SJCRH30 (cell line): ENCODE results near the gene TIMM44. TPM values are rescaled to one million over a fixed set of nuclear protein-coding genes. Genes with fewer than 3 reads are reported as not detected.

Experiments
- DNase-seq, 2 experiments: peaks; one replicate each; pipeline ENCODE4 v3.0.0-alpha.2; 2015 to 2020
- H3K27ac ChIP-seq: fragments of 250-450 bp; sonication (Bioruptor Pico); 2 replicates; pipeline ENCODE4 v1.5.1; 2020; ENCODE audit warnings: mild to moderate bottlenecking, moderate library complexity
- H3K27me3 ChIP-seq: fragments of 250-450 bp; sonication (Bioruptor Pico); 2 replicates; pipeline ENCODE4 v1.5.1; 2020; ENCODE audit warnings: mild to moderate bottlenecking, moderate library complexity
- H3K36me3 ChIP-seq: fragments of 250-450 bp; sonication (Bioruptor Pico); 2 replicates; pipeline ENCODE4 v1.5.1; 2020; ENCODE audit warnings: mild to moderate bottlenecking, moderate library complexity
- H3K4me1 ChIP-seq: fragments of 250-450 bp; sonication (Bioruptor Pico); 2 replicates; pipeline ENCODE4 v1.5.1; 2020; ENCODE audit warnings: mild to moderate bottlenecking, moderate library complexity
- H3K4me3 ChIP-seq: fragments of 250-450 bp; sonication (Bioruptor Pico); 2 replicates; pipeline ENCODE4 v1.5.1; 2020; ENCODE audit warnings: mild to moderate bottlenecking, moderate library complexity
- H3K9me3 ChIP-seq: fragments of 250-450 bp; sonication (Bioruptor Pico); replicated peaks from 2 replicates; pipeline ENCODE4 v1.5.1; 2020; ENCODE audit warnings: mild to moderate bottlenecking, moderate library complexity
- total RNA-seq: library from RNA; depleted of rRNA; stranded (reverse); fragments of >200 nt; shearing (Covaris generic); gene quantifications from 2 replicates; pipeline ENCODE4 v1.2.3, GENCODE V29; 2014

TIMM44 gene
- total RNA-seq, 1 experiment from 2014 or later: 55.2 TPM

DNA sequence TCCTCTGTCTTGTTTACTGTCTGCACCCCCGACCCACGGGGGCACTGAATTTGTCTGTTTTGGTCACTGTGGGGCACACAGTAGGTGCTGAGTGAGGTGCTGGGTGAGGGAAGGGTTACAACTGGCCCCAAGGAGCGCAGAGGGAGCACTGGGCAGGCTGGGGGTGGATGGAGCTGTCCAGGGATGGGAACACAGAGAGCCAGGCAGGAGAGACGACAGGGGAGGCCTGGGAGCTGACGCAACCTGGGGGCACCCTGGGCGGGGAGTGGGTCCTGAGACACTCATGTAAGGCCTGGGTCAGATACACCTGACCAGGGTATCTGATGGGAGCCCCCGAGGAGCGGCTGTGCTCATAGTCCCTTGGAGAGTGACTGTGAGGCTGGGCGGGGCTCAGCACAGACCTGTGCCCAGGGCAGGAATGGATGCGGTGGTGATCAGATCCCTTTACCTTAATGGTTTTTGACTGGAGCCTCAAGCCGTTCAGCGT is 37.2 kb upstream of the TIMM44 start:
- peaks cover 28% of the 10 kb centered on the region for H3K36me3 ChIP-seq
- H3K27me3 ChIP-seq: no peaks in the 10 kb centered on the region
- H3K4me3 ChIP-seq: no peak overlapping the region
- H3K9me3 ChIP-seq: no peaks in the 10 kb centered on the region
- H3K27ac ChIP-seq: no peak overlapping the region
- no peaks in the 10 kb centered on the region for H3K4me1 ChIP-seq
- DNase-seq: no peak

DNA sequence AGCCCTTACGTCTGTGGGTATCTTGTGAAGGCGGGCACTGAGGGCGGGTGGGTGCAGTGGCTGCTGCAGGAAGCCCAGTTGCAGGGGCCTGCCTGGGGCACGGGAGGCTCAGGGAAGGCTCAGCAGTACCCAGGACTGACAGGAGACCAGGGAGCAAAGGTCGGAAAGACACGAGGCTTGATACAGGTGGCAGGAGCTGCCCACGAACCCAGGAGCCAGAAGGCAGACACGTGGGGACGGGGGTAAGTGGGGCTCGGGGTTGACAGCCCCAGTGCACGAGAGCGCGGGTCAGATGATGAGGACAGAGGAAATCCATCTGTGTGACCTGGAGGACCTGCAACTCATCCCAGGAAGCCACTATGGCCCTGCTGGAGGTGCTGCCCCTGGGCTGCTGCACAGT is 36.7 kb upstream of the TIMM44 start:
- no peaks in the 10 kb centered on the region for H3K4me1 ChIP-seq
- no peak for DNase-seq
- no peaks in the 10 kb centered on the region for H3K9me3 ChIP-seq
- H3K36me3 ChIP-seq: peaks cover 29% of the 10 kb centered on the region
- no peak overlapping the region for H3K4me3 ChIP-seq
- H3K27me3 ChIP-seq: no peaks in the 10 kb centered on the region
- H3K27ac ChIP-seq: no peak overlapping the region

DNA sequence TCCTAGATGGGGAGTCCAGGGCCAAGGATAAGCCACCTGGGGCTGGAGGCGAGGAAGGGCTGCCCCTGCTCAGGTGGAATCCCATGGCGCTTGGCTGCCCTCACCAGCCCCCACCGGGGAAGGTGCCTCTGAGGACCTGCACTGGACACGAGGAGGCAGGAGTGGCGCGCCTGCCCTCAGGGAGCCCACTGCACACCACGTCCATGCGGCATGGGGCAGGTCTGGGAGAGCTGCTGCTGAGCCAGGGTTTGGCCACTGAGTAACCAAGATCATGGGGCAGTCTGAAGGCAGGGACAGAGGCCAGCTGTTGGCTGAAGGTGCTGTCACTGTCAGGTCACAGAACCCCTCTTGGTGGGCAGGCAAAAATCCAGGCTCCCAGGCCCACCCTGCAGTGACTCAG is 36.1 kb upstream of the TIMM44 start:
- no peak for DNase-seq
- no peak overlapping the region for H3K27ac ChIP-seq
- H3K36me3 ChIP-seq: peaks cover 30% of the 10 kb centered on the region

DNA sequence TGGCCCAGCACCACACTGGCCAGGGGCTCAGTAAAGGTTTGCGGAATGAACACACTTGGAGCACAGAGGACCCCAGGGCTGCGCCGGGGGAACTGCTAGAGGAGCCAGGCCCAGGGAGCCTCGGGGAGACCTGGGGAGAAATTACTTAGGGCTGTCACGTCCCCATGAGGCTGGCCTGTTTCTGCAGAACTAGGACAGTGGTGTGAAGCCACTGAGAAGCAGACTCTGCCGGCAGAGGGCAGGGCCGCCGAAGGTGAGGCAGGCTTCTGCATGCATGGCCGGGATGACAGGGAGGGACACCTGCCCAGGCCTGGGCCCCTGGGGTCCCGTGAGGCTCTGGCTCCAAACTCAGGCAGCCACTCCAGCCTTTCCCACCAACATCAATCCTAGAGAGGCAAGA is 35.5 kb upstream of the TIMM44 start:
- no peaks in the 10 kb centered on the region for H3K9me3 ChIP-seq
- H3K4me3 ChIP-seq: no peak overlapping the region
- peaks cover 34% of the 10 kb centered on the region for H3K36me3 ChIP-seq
- H3K27me3 ChIP-seq: no peaks in the 10 kb centered on the region
- H3K4me1 ChIP-seq: no peaks in the 10 kb centered on the region
- H3K27ac ChIP-seq: no peak overlapping the region
- no peak for DNase-seq

More for the DNA sequence above, 36.1 kb upstream of the TIMM44 start:
- no peaks in the 10 kb centered on the region for H3K9me3 ChIP-seq
- no peak overlapping the region for H3K4me3 ChIP-seq
- no peaks in the 10 kb centered on the region for H3K4me1 ChIP-seq
- H3K27me3 ChIP-seq: no peaks in the 10 kb centered on the region

DNA sequence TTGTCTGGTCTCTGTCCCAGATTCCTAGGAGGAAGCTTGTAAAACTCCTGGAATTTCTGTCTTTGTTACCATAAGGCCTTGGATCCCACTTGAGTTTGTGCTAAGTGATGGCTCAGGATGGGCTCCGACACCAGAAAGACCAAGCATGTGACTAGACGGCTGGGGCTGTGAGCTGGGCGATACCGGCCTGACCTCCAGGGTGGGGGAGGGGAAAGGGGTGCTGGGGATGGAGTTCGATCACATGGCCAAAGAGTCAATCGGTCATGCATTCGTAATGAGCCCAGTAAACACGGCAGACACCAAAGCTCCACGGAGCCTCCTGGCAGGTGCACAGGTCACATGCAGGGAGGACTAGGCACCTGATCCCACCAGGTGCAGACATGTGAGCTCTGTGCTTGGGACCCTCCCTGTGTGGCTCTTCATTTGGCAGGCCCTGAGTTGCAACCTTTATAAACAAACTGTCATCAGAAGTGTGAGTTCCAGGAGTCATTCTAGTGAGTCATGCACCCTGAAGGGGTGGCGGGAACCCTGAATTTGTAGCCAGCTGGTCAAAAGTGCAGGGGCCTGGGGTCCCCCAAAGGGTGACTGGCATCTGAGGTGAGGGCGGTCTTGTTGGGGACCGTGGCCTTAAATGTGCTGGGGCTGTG is 34.8 kb upstream of the TIMM44 start:
- no peak for DNase-seq
- H3K4me1 ChIP-seq: no peaks in the 10 kb centered on the region
- H3K27ac ChIP-seq: no peak overlapping the region
- H3K36me3 ChIP-seq: peaks cover 41% of the 10 kb centered on the region
- H3K4me3 ChIP-seq: no peak overlapping the region
- H3K9me3 ChIP-seq: no peaks in the 10 kb centered on the region
- H3K27me3 ChIP-seq: no peaks in the 10 kb centered on the region

DNA sequence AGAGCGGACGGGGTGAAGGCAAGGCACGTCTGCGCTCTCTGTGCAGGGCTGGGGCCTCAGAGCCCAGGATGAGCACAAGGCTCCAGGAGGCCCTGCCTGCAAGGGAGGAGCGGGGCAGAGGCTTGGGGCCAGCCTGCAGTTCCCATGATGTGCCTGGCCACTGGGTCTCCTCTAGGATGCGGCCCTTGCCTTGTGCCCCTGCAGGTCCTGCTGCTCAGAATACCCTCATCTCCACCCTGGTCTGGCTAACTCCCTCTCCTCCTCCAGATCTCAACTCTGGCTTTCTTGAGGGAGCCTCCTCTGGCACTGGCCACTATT is 34.2 kb upstream of the TIMM44 start:
- no peaks in the 10 kb centered on the region for H3K4me1 ChIP-seq
- H3K9me3 ChIP-seq: no peaks in the 10 kb centered on the region
- H3K27me3 ChIP-seq: no peaks in the 10 kb centered on the region
- DNase-seq: no peak
- peaks cover 40% of the 10 kb centered on the region for H3K36me3 ChIP-seq
- H3K4me3 ChIP-seq: no peak overlapping the region
- H3K27ac ChIP-seq: no peak overlapping the region

DNA sequence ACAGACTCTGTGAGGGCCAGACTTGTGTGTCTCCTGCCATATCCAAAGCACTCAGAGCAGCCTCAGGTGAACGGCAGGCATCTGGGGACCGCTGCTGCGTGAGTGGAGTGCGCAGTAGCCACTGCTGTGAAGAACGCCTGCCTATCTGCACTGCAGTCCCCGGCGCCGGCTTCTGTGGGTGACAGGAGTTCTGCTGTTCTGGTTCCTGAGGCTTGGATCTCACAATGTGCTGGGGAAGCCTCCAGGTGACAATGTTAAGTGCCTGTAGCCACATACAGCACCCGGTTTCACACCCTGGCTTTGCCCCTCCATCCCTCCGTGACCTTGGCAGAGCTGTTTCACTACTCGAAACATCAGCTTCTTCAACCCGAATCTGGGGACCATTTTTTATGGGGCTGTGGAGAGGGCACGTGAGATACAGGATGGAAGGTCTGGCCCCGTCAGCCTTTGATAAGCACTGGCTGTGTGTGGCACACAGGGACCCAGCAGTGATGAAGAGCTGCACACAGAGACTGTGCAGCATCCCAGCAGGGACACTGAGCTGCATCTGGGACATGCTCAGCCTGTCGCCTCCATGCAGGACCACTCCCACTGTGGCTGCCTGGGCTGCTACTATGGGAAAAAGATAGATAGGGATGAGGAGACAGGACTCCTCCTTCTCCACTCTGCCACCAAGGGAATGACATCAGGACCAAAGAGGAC is 33.7 kb upstream of the TIMM44 start:
- no peaks in the 10 kb centered on the region for H3K9me3 ChIP-seq
- DNase-seq: no peak
- H3K4me3 ChIP-seq: no peak overlapping the region
- no peaks in the 10 kb centered on the region for H3K27me3 ChIP-seq
- no peak overlapping the region for H3K27ac ChIP-seq
- peaks cover 40% of the 10 kb centered on the region for H3K36me3 ChIP-seq
- H3K4me1 ChIP-seq: no peaks in the 10 kb centered on the region

DNA sequence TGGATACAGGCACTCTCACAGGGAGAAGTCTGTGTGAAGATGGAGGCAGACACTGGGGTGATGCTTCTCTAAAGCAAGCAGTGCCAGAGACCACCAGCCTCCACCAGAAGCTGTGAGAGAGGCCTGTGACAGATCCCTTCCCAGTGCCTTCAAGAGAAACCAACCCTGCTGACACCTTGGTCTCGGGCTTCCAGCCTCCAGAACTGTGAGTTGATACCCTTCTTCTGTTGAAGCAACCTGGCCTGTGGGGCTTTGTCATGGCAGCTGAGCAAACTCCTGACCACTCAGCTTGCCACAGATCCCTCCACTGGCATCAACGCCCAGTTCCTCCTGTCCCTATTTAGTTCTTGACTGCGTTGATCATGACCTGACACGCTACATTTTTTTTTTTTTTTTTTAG is 33.0 kb upstream of the TIMM44 start:
- no peaks in the 10 kb centered on the region for H3K27me3 ChIP-seq
- H3K4me1 ChIP-seq: no peaks in the 10 kb centered on the region
- no peak overlapping the region for H3K4me3 ChIP-seq
- H3K27ac ChIP-seq: no peak overlapping the region
- H3K9me3 ChIP-seq: no peaks in the 10 kb centered on the region
- DNase-seq: no peak
- peaks cover 40% of the 10 kb centered on the region for H3K36me3 ChIP-seq

DNA sequence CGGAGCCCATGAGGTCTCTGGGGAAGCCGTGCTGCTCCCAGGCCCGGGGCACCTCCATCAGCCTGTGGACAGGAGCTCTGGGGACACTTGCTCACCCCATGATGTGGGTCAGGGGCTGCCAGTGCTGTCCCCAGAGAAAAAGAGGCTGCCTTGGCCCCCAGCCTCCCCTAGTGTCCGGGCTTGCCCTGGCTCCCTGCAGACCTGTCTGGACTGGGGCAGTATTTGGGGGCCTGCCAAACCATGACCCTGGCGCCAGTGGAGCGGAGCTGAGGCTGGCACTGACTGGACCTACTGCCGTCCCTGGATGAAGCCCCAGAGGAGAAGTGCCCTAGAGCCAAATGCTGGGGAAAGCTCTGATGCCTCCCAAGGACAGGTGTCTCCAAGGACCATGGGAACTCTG is 31.6 kb upstream of the TIMM44 start:
- Histone ChIP-seq H3K27ac (no peak overlapping the region), H3K4me1 (no peaks in the 10 kb centered on the region), H3K36me3 (peaks cover 41% of the 10 kb centered on the region), H3K4me3 (no peak overlapping the region), H3K27me3 (no peaks in the 10 kb centered on the region), H3K9me3 (no peaks in the 10 kb centered on the region)
- no peak for DNase-seq

DNA sequence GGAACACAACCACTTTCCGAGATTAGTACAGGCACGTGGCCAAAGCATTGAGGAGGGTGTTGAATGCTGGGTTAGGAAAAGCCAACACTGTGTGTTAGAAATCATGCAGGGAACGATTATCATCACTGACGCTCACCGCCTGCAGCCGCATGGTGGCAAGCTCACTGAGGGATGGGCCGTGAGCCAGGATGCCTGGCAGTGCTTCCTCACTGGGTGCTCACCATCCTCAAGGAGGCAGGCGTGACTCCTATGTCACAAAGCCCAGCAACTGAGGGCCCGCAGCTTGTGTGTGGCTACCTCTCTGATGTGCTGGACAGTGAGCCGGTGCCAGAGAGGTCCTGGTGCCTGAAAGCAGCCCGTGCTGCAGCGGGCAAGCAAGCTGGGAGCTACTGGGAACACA is 30.4 kb upstream of the TIMM44 start:
- DNase-seq: no peak
- Histone ChIP-seq H3K27me3 (no peaks in the 10 kb centered on the region), H3K27ac (no peak overlapping the region), H3K4me1 (no peaks in the 10 kb centered on the region), H3K9me3 (no peaks in the 10 kb centered on the region), H3K4me3 (no peak overlapping the region), H3K36me3 (peaks cover 36% of the 10 kb centered on the region)

DNA sequence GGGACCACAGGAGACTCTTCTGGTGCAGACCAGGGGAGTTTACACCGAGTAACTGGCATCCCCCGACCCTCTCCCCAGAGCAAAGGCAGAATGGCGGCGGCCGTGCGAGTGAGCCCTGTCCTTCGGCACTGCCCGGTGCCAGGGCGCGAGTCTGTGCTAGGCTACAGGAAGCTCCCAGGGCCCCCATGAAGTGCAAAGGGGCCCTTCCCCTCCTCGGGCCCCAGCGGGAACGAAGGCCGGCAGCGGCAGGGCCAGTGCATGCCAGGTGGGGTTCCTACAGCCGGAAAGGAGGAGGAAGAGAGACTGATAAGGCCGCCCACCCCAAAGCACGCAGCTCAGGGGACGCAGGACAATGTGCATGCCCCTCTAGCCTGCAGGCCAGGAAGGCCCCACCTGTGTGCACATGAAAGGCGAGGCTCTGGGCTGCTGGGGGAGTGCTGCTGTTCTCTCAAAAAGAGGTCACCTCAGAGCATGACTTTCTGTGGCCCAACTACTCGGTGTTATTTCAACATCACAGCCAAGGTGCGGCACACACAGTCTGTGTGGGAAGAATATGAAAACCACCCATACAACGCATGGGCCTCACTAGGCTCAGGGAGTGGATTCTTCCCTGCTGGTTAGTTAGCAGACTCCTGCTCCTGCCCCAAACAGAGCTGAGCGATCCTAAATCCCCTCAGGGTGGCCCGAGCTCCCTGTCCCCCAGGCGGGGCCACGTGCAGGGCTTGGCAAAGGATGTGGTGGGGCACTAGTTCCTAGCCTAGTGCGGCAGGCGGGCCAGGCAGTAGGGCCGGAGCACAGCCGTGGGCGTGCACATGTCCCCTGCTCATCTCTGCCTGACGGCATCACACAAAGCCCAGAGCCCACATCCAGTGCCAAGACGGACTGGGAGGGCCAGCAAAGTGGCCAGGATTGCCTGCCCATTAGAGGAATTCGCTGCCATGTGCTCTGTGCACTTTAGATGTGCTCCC is 28.4 kb upstream of the TIMM44 start:
- no peak for DNase-seq

DNA sequence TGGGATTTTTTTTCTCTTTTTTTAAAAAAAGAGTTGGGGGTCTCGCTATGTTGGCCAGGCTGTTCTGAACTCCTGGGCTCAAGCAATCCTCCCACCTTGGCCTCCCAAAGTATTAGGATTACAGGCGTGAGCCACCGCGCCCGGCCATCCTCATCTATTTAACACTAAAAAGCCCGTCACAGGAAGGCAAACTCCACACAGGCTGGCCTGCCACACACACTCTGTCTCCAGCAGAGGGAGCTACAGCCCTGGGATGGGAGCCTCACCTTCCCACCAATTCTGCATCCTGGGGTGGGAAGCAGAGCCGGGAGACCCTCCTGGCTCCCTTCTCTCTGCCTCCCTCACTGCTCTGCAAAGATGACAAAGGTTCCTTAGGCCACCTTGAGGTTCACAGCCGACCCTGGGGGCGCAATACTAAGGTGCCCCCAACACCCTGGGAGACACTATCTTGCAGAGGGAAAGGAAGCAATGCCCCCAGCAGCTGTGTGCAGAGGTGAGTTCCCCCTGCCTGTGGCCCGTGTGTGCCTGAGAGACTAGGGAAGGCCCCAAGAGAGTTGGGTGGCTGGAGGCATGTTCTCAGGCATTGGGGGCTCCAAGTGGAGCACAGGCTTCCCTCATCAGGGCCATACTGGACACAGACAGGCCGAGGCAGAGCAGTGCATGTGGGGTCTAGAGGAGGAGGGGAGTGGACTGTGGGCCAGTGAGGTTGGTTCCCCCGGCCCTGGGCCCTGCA is 27.4 kb upstream of the TIMM44 start:
- Histone ChIP-seq H3K36me3 (peaks cover 46% of the 10 kb centered on the region), H3K27ac (no peak overlapping the region)
- peak; percentile 48 to 71 for DNase-seq

More for the DNA sequence above, 28.4 kb upstream of the TIMM44 start:
- Histone ChIP-seq H3K27ac (no peak overlapping the region), H3K9me3 (no peaks in the 10 kb centered on the region), H3K27me3 (no peaks in the 10 kb centered on the region), H3K4me1 (no peaks in the 10 kb centered on the region), H3K36me3 (peaks cover 40% of the 10 kb centered on the region), H3K4me3 (no peak overlapping the region)

DNA sequence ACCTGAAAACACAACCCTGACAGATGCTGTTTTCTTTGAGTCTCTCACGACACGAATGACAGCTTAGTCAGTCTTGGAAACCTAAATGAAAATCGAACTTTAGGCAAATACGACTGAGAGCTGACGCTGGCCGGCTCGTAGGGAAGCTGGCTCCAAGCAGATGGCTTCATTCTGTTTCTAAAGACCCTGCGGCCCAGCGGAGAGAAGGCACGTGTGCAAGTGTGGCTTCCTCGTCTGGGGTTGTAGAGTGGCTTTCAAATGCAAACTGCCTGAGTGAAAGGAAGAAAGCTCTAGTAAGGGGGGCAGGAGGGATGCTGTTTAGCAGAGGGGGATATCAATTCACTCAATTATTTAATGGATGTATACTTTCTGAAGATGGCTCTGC is 26.1 kb upstream of the TIMM44 start:
- no peak overlapping the region for H3K27ac ChIP-seq
- DNase-seq: no peak
- H3K4me1 ChIP-seq: no peaks in the 10 kb centered on the region
- H3K36me3 ChIP-seq: peaks cover 48% of the 10 kb centered on the region
- no peak overlapping the region for H3K4me3 ChIP-seq
- no peaks in the 10 kb centered on the region for H3K27me3 ChIP-seq
- H3K9me3 ChIP-seq: no peaks in the 10 kb centered on the region

More for the DNA sequence above, 27.4 kb upstream of the TIMM44 start:
- no peak overlapping the region for H3K4me3 ChIP-seq
- H3K4me1 ChIP-seq: no peaks in the 10 kb centered on the region
- H3K9me3 ChIP-seq: no peaks in the 10 kb centered on the region
- H3K27me3 ChIP-seq: no peaks in the 10 kb centered on the region

DNA sequence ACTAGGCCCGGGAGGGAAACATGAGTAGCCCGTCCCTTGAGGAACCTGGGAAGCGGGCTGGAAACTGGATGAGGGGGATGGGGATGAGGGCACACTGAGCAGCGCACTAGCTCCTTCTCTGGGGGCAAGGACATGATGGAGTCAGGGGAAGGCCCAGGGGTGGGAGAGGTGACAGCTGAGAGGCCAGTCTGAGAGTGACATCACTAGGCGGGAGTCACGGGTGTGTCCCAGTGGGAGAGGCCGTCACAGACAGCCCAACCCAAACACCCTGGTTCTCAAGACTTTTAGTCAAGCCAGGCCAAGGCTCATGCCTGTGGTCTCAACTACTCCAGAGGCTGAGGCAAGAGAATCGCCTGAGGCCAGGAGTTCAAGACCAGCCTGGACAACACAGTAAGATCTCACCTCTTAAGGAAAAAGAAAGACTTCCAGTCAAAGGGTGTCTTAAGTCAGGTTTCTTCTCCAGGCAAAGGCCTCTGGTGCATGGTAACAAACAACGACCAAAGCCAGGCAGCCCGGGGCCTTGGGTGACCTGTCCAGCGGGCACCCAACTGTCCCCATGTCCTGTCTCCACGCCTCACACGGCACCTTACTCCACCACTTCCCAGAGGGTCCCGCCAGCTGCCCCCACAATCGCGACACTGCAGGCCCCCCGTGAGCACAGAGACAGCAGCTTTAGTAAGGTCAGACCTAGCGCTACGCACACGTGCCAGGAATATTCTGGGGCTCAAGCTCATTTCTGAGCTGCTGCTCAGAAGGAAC is 25.5 kb upstream of the TIMM44 start:
- no peak overlapping the region for H3K4me3 ChIP-seq
- no peak for DNase-seq
- no peaks in the 10 kb centered on the region for H3K4me1 ChIP-seq
- H3K36me3 ChIP-seq: peaks cover 43% of the 10 kb centered on the region
- H3K9me3 ChIP-seq: no peaks in the 10 kb centered on the region
- no peak overlapping the region for H3K27ac ChIP-seq
- H3K27me3 ChIP-seq: no peaks in the 10 kb centered on the region
